Uterus (tissue), 2 donors: ENCODE measurements around the gene LBHD2.

Source experiments
- POLR2A ChIP-seq, 2 donors: fragments of 450-650 bp; IDR thresholded peaks; one replicate each; pipeline ENCODE4 v1.6.1; 2016; ENCODE audit warnings: antibody characterized with exemption in 2 of 2, mild to moderate bottlenecking in 1 of 2, moderate library complexity in 1 of 2
- TF ChIP-seq, protein P1 (sequence below), 4 experiments: fragments of 200-600 bp in 2 of 4; fragments of 450-650 bp in 2 of 4; sonication (generic) in 2 of 4; IDR thresholded peaks; one replicate each; pipeline ENCODE4 v1.5.1; 2016 to 2019; ENCODE audit warnings: antibody characterized with exemption in 4 of 4, mild to moderate bottlenecking in 2 of 4, moderate library complexity in 1 of 4

DNA sequence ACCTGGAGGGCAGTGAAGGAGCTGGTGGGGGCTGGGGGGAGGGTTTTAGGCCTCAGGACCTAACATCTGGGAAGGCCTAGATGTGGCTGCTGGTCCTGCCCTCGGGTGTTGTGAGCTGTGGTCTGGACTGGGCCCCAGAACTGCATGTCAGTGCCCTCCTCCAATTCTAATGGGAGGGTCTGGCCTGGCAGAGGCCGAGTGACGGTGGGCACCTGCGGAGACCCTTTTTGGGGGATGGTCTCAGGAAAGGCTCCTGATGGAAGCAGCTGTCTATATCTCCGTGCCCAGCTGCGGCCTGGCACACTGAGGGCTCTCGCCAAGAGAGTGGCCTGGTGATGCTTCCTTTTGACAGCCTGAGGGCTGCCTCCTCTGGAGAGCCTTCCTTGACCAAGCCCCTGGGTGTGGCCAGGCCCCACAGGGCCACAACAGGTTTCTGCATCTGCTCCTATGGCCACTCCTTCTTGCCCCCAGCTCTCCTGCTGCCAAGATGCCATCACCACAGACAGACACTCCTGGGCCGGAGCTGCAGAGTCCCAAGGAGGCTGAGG is 15.8 kb downstream of the LBHD2 start:
- TF ChIP-seq, protein P1, sequence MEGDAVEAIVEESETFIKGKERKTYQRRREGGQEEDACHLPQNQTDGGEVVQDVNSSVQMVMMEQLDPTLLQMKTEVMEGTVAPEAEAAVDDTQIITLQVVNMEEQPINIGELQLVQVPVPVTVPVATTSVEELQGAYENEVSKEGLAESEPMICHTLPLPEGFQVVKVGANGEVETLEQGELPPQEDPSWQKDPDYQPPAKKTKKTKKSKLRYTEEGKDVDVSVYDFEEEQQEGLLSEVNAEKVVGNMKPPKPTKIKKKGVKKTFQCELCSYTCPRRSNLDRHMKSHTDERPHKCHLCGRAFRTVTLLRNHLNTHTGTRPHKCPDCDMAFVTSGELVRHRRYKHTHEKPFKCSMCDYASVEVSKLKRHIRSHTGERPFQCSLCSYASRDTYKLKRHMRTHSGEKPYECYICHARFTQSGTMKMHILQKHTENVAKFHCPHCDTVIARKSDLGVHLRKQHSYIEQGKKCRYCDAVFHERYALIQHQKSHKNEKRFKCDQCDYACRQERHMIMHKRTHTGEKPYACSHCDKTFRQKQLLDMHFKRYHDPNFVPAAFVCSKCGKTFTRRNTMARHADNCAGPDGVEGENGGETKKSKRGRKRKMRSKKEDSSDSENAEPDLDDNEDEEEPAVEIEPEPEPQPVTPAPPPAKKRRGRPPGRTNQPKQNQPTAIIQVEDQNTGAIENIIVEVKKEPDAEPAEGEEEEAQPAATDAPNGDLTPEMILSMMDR (IDR thresholded peaks at IDR 0.05): no peak
- no peak for TF ChIP-seq POLR2A (IDR thresholded peaks at IDR 0.05)
